HCT116 (cell line): ENCODE measurements around the gene OXTR. TPM values are rescaled to one million over a fixed set of nuclear protein-coding genes. Genes with fewer than 3 reads are reported as not detected.

Experiments used
- ATAC-seq: fragments of 200-7000 bp; cut with Tn5 transposase; 2 replicates; pipeline ENCODE4 v1.9.1; 2020; ENCODE audit warnings: mild to moderate bottlenecking, moderate library complexity
- BruUV-seq: library from RNA; stranded (reverse); fragments of 400-500 nt; replicated peaks from 2 replicates; lab custom pipeline; 2021; lab: Mats Ljungman, UMichigan
- CTCF ChIA-PET: fragments of 300-600 bp; sonication (Branson Sonifier 250); formaldehyde crosslinking; loops from one replicate; lab custom pipeline; 2021; ENCODE audit warnings: antibody characterized with exemption; lab: Charles Lee
- POLR2A ChIA-PET: fragments of 300-600, 350-600 bp; sonication (Branson Sonifier 250); formaldehyde crosslinking; loops from one replicate; lab custom pipeline; 2021; ENCODE audit warnings: antibody characterized with exemption; lab: Charles Lee
- RAD21 ChIA-PET, 2 experiments: fragments of 300-600 bp; sonication (Branson Sonifier 250); formaldehyde crosslinking; loops; one replicate each; lab custom pipeline; 2023; ENCODE audit warnings: low total read pairs in 2 of 2; ENCODE audit not compliant: uncharacterized antibody in 2 of 2, unreplicated experiment in 2 of 2, low non-redundant PET in 1 of 2; lab: Charles Lee
- DNase-seq: peaks from one replicate; pipeline ENCODE4 v3.0.0-alpha.2; 2010; ENCODE audit warnings: low read depth, low spot score
- H2AFZ ChIP-seq: fragments of 200-600 bp; shearing (Covaris generic), sonication (generic); 2 replicates; pipeline ENCODE4 v1.6.1; 2017; ENCODE audit warnings: low read depth, mixed run types, mixed read lengths, antibody characterized with exemption, low read length; ENCODE audit not compliant: poor library complexity, severe bottlenecking
- H3K27ac ChIP-seq: 2 replicates; pipeline ENCODE4 v1.5.1; 2012; ENCODE audit warnings: low read depth, low read length
- H3K27me3 ChIP-seq: fragments of 200-600 bp; sonication (generic); 2 replicates; pipeline ENCODE4 v1.6.1; 2016; ENCODE audit warnings: mixed run types, low read length, mixed read lengths; ENCODE audit not compliant: insufficient read depth
- H3K36me3 ChIP-seq, 2 experiments: fragments of 200-500 bp in 1 of 2; fragments of 200-600 bp in 1 of 2; sonication (Bioruptor generic) in 1 of 2; sonication (generic) in 1 of 2; 2 replicates each; pipeline versions ENCODE4 v1.5.1 to v1.6.1; 2014 to 2016; ENCODE audit warnings: low read length in 2 of 2, inconsistent platforms in 1 of 2, mixed read lengths in 1 of 2, mixed run types in 1 of 2; ENCODE audit not compliant: insufficient read depth in 2 of 2, control insufficient read depth in 1 of 2
- H3K4me1 ChIP-seq, 2 experiments: fragments of 200-600 bp in 1 of 2; sonication (generic) in 1 of 2; 2 replicates each; pipeline versions ENCODE4 v1.5.1 to v1.6.1; 2012 to 2017; ENCODE audit warnings: low read length in 2 of 2, inconsistent platforms in 1 of 2, mild to moderate bottlenecking in 1 of 2, mixed read lengths in 1 of 2, mixed run types in 1 of 2, moderate library complexity in 1 of 2; ENCODE audit not compliant: insufficient read depth in 2 of 2, control insufficient read depth in 1 of 2
- H3K4me2 ChIP-seq: fragments of 200-600 bp; sonication (generic); 2 replicates; pipeline ENCODE4 v1.6.1; 2017; ENCODE audit warnings: mixed run types, low read length, mixed read lengths
- H3K4me3 ChIP-seq, 2 experiments: fragments of 200-600 bp in 1 of 2; sonication (generic) in 1 of 2; replicated peaks in 1 of 2; 2 replicates each; pipeline ENCODE4 v1.5.1; 2011 to 2016; ENCODE audit warnings: low read length in 2 of 2, control low read depth in 1 of 2, low read depth in 1 of 2, mild to moderate bottlenecking in 1 of 2, mixed read lengths in 1 of 2, mixed run types in 1 of 2
- H3K79me2 ChIP-seq: fragments of 200-600 bp; sonication (generic); 2 replicates; pipeline ENCODE4 v1.6.1; 2017; ENCODE audit warnings: mild to moderate bottlenecking, mixed run types, low read length, moderate library complexity, mixed read lengths; ENCODE audit not compliant: insufficient read depth
- H3K9ac ChIP-seq: fragments of 200-600 bp; sonication (generic); 2 replicates; pipeline ENCODE4 v1.6.1; 2016; ENCODE audit warnings: low read length, mixed read lengths
- H3K9me2 ChIP-seq: fragments of 200-600 bp; sonication (generic), shearing (Covaris generic); 2 replicates; pipeline ENCODE4 v1.6.1; 2017; ENCODE audit warnings: mixed run types, mild to moderate bottlenecking, moderate library complexity; ENCODE audit not compliant: insufficient read depth
- H3K9me3 ChIP-seq, 2 experiments: fragments of 200-500 bp in 1 of 2; fragments of 200-600 bp in 1 of 2; sonication (Bioruptor generic) in 1 of 2; sonication (generic) in 1 of 2; 2 replicates each; pipeline ENCODE4 v1.6.1; 2014 to 2017; ENCODE audit warnings: low read length in 2 of 2, mixed read lengths in 2 of 2, inconsistent platforms in 1 of 2, low read depth in 1 of 2, mild to moderate bottlenecking in 1 of 2, mixed run types in 1 of 2, moderate library complexity in 1 of 2; ENCODE audit not compliant: control insufficient read depth in 1 of 2, insufficient read depth in 1 of 2
- H4K20me1 ChIP-seq: fragments of 200-600 bp; sonication (generic), shearing (Covaris generic); 2 replicates; pipeline ENCODE4 v1.6.1; 2017; ENCODE audit warnings: mixed run types, mild to moderate bottlenecking, moderate library complexity; ENCODE audit not compliant: insufficient read depth
- CTCF ChIP-seq, 3 experiments: fragments of 200-600 bp in 1 of 3; sonication (generic) in 1 of 3; IDR thresholded peaks in 2 of 3; conservative IDR thresholded peaks in 1 of 3; 2 replicates each; pipeline ENCODE4 v1.5.1; 2012 to 2017; ENCODE audit warnings: low read depth in 2 of 3, low read length in 2 of 3, antibody characterized with exemption in 1 of 3, borderline replicate concordance in 1 of 3, control low read depth in 1 of 3, mild to moderate bottlenecking in 1 of 3, mixed read lengths in 1 of 3, mixed run types in 1 of 3, moderate library complexity in 1 of 3; ENCODE audit not compliant: insufficient read depth in 1 of 3
- EGR1 ChIP-seq: IDR thresholded peaks from 2 replicates; pipeline ENCODE4 v1.6.1; 2012; ENCODE audit warnings: low read depth
- POLR2A ChIP-seq: IDR thresholded peaks from 2 replicates; pipeline ENCODE4 v1.7.0; 2011; ENCODE audit warnings: borderline replicate concordance; ENCODE audit not compliant: insufficient read depth, insufficient read length; ENCODE audit errors: extremely low read depth
- REST ChIP-seq: IDR thresholded peaks from 2 replicates; pipeline ENCODE4 v1.6.1; 2012; ENCODE audit warnings: low read depth
- SP1 ChIP-seq: IDR thresholded peaks from 2 replicates; pipeline ENCODE4 v1.6.1; 2012; ENCODE audit warnings: low read depth
- TCF7L2 ChIP-seq: IDR thresholded peaks from 2 replicates; pipeline ENCODE4 v1.7.0; 2011; ENCODE audit warnings: borderline replicate concordance, inconsistent platforms; ENCODE audit not compliant: insufficient read depth, insufficient read length; ENCODE audit errors: extremely low read depth
- YY1 ChIP-seq: IDR thresholded peaks from 2 replicates; pipeline ENCODE4 v1.6.1; 2011; ENCODE audit warnings: low read length, low read depth, moderate library complexity, mild to moderate bottlenecking; ENCODE audit not compliant: insufficient replicate concordance; ENCODE audit errors: extremely low read depth
- ZFX ChIP-seq: fragments of 450-650 bp; IDR thresholded peaks from 2 replicates; pipeline ENCODE4 v1.6.1; 2017
- ZNF274 ChIP-seq: fragments of 200-500 bp; sonication (Bioruptor generic); IDR thresholded peaks from 2 replicates; pipeline ENCODE4 v1.6.1; 2014; ENCODE audit warnings: mild to moderate bottlenecking, low read depth, low read length, inconsistent platforms
- intact Hi-C: fragments of 100-400 bp; cut with micrococcal nuclease; formaldehyde crosslinking; loops from 2 replicates; pipeline ENCODE4 v1.10.0; 2022
- total RNA-seq: library from RNA; stranded (reverse); gene quantifications from one replicate; pipeline ENCODE4 v1.2.1, GENCODE V29; 2021; ENCODE audit not compliant: unreplicated experiment

The OXTR gene
- total RNA-seq, 1 experiment from 2014 or later, result 1.3 TPM

GRCh38 chr3:8793242-8793641, 23.8 kb upstream of the OXTR start:
- no peaks in the 10 kb centered on the region for H3K9me3 ChIP-seq
- ChIA-PET CTCF (no interaction called here), POLR2A (no interaction called here), RAD21 (no interaction called here)
- H3K36me3 ChIP-seq, result no peaks in the 10 kb centered on the region
- ATAC-seq (no peak), DNase-seq (no peak)
- H3K27me3 ChIP-seq, result no peaks in the 10 kb centered on the region
- no peaks in the 10 kb centered on the region for H3K4me1 ChIP-seq
- H3K4me2 ChIP-seq, result no peak overlapping the region
- no peak overlapping the region for H3K4me3 ChIP-seq
- H3K9ac ChIP-seq, result no peak overlapping the region
- no peaks in the 10 kb centered on the region for H4K20me1 ChIP-seq
- no TSS peak for BruUV-seq
- no peak overlapping the region for H2AFZ ChIP-seq
- H3K79me2 ChIP-seq, result no peaks in the 10 kb centered on the region
- no peak overlapping the region for H3K27ac ChIP-seq
- no peak for TF ChIP-seq YY1
- no peak for TF ChIP-seq EGR1
- intact Hi-C loops, result no loop called here
- no peaks in the 10 kb centered on the region for H3K9me2 ChIP-seq

- POLR2A ChIA-PET, result no interaction called here
- Histone ChIP-seq H2AFZ (no peak overlapping the region), H3K79me2 (no peaks in the 10 kb centered on the region), H3K27me3 (no peaks in the 10 kb centered on the region), H3K9me3 (no peaks in the 10 kb centered on the region), H3K4me2 (no peak overlapping the region), H3K36me3 (no peaks in the 10 kb centered on the region), H4K20me1 (no peaks in the 10 kb centered on the region), H3K9me2 (no peaks in the 10 kb centered on the region), H3K4me3 (no peak overlapping the region), H3K9ac (no peak overlapping the region), H3K4me1 (no peaks in the 10 kb centered on the region), H3K27ac (no peak overlapping the region)
- RAD21 ChIA-PET, result no interaction called here
- CTCF ChIA-PET, result interaction anchor here (1.1 kb wide), 1 partner anchor 21 kb away, joined by 3 read pairs; the partner anchor contains the start of gene OXTR
- DNase-seq, result no peak
- intact Hi-C loops, result no loop called here
- no TSS peak for BruUV-seq
- TF ChIP-seq CTCF (IDR thresholded peaks at IDR 0.05 in 2 of 3, conservative IDR thresholded peaks at IDR 0.05 in 1 of 3; ENCODE audit: borderline replicate concordance in 1 of 3, insufficient read depth in 1 of 3, low read depth in 2 of 3, low read length in 2 of 3) (no peak), SP1 (no peak), ZFX (no peak), TCF7L2 (no peak), ZNF274 (no peak), POLR2A (no peak), REST (no peak), EGR1 (no peak)
- no peak for ATAC-seq
Observed at GRCh38 chr3:8790529-8790928, 21.1 kb upstream of the OXTR start.
